ENCODE measurements around the gene SOS2. TPM values are rescaled to one million over a fixed set of nuclear protein-coding genes. Genes with fewer than 3 reads are reported as not detected.

The SOS2 gene
- polyA plus RNA-seq, 1 donor (not counting 4 experiments of a cell fraction or from before 2014, with no cell fraction given): 13.0 TPM

- H3K27ac ChIP-seq (ENCODE audit: control insufficient read depth, insufficient read depth, low read length): no peak overlapping the region
- dilution Hi-C loops (cut with MboI; ENCODE audit: extremely low pct_ligation_motif_present, low sequenced_read_pairs): no loop called here
- peaks cover 12 to 27% of the 10 kb centered on the region in 2 experiments for H3K36me3 ChIP-seq (ENCODE audit: control insufficient read depth in 2 of 2, extremely low read depth in 1 of 2, insufficient read depth in 2 of 2, low read length in 2 of 2)
- no peaks in the 10 kb centered on the region for H3K9me1 ChIP-seq (ENCODE audit: control insufficient read depth, extremely low read depth, insufficient read depth, low read length)
- peaks cover 18% of the 10 kb centered on the region for H3K79me2 ChIP-seq (ENCODE audit: control insufficient read depth, insufficient read depth, low read length)
- DNase-seq (ENCODE audit: low read depth, low spot score): no peak
- H3K4me1 ChIP-seq (ENCODE audit: control insufficient read depth, extremely low read depth, insufficient read depth, low read length): peaks cover 3% of the 10 kb centered on the region
- peak; percentile 17 for FAIRE-seq
- TF ChIP-seq EZH2 (IDR thresholded peaks at IDR 0.05; ENCODE audit: low read length) (no peak), CTCF (optimal IDR thresholded peaks at IDR 0.05 in 1 of 3, IDR thresholded peaks at IDR 0.05 in 1 of 3, conservative IDR thresholded peaks at IDR 0.05 in 1 of 3; ENCODE audit: extremely low read depth in 1 of 3, insufficient read depth in 2 of 3, low read length in 3 of 3) (no peak)
- H2AFZ ChIP-seq (ENCODE audit: control insufficient read depth, low read length): no peak overlapping the region
- no peak overlapping the region for H3K9ac ChIP-seq (ENCODE audit: control insufficient read depth, extremely low read depth, insufficient read depth, low read length)
- H3K4me2 ChIP-seq (ENCODE audit: control insufficient read depth, extremely low read depth, insufficient read depth, low read depth, low read length): no peak overlapping the region
- no peaks in the 10 kb centered on the region for H4K20me1 ChIP-seq (ENCODE audit: control insufficient read depth, extremely low read depth, insufficient read depth, low read length)
- no peaks in the 10 kb centered on the region for H3K27me3 ChIP-seq (ENCODE audit: control insufficient read depth, extremely low read depth, insufficient read depth, low read length)
- no peaks in the 10 kb centered on the region for H3K9me3 ChIP-seq (ENCODE audit: control insufficient read depth, low read depth, low read length)
- H3K4me3 ChIP-seq (ENCODE audit: control insufficient read depth in 2 of 3, extremely low read depth in 1 of 3, insufficient read depth in 2 of 3, low read depth in 1 of 3, low read length in 3 of 3): no peak overlapping the region
Measured at GRCh38 chr14:50110323-50111037, 120.9 kb downstream of the SOS2 start.

GRCh38 chr14:50109342-50109741, 122.0 kb downstream of the SOS2 start:
- no peaks in the 10 kb centered on the region for H3K9me3 ChIP-seq (ENCODE audit: control insufficient read depth, low read depth, low read length)
- H3K9me1 ChIP-seq (ENCODE audit: control insufficient read depth, extremely low read depth, insufficient read depth, low read length): no peaks in the 10 kb centered on the region
- dilution Hi-C loops (cut with MboI; ENCODE audit: extremely low pct_ligation_motif_present, low sequenced_read_pairs): no loop called here
- H3K27me3 ChIP-seq (ENCODE audit: control insufficient read depth, extremely low read depth, insufficient read depth, low read length): no peaks in the 10 kb centered on the region
- H3K79me2 ChIP-seq (ENCODE audit: control insufficient read depth, insufficient read depth, low read length): peaks cover 9% of the 10 kb centered on the region
- no peaks in the 10 kb centered on the region for H3K4me1 ChIP-seq (ENCODE audit: control insufficient read depth, extremely low read depth, insufficient read depth, low read length)
- DNase-seq (ENCODE audit: low read depth, low spot score) (no peak), FAIRE-seq (no peak)
- no peak overlapping the region for H2AFZ ChIP-seq (ENCODE audit: control insufficient read depth, low read length)
- H3K27ac ChIP-seq (ENCODE audit: control insufficient read depth, insufficient read depth, low read length): no peak overlapping the region
- H4K20me1 ChIP-seq (ENCODE audit: control insufficient read depth, extremely low read depth, insufficient read depth, low read length): no peaks in the 10 kb centered on the region
- H3K9ac ChIP-seq (ENCODE audit: control insufficient read depth, extremely low read depth, insufficient read depth, low read length): no peak overlapping the region
- TF ChIP-seq EZH2 (IDR thresholded peaks at IDR 0.05; ENCODE audit: low read length) (no peak), CTCF (optimal IDR thresholded peaks at IDR 0.05 in 1 of 3, IDR thresholded peaks at IDR 0.05 in 1 of 3, conservative IDR thresholded peaks at IDR 0.05 in 1 of 3; ENCODE audit: extremely low read depth in 1 of 3, insufficient read depth in 2 of 3, low read length in 3 of 3) (peak in 1 of 3 experiments; percentile 31)
- no peak overlapping the region for H3K4me2 ChIP-seq (ENCODE audit: control insufficient read depth, extremely low read depth, insufficient read depth, low read depth, low read length)
- peaks cover 12 to 27% of the 10 kb centered on the region in 2 experiments for H3K36me3 ChIP-seq (ENCODE audit: control insufficient read depth in 2 of 2, extremely low read depth in 1 of 2, insufficient read depth in 2 of 2, low read length in 2 of 2)
- no peak overlapping the region for H3K4me3 ChIP-seq (ENCODE audit: control insufficient read depth in 2 of 3, extremely low read depth in 1 of 3, insufficient read depth in 2 of 3, low read depth in 1 of 3, low read length in 3 of 3)

Measured in keratinocyte (primary cell).